GM23338 (cell line): Measurements from ENCODE around the gene AQP11. TPM values are rescaled to one million over a fixed set of nuclear protein-coding genes. Genes with fewer than 3 reads are reported as not detected.

Experiments
- ATAC-seq: fragments of 200-7000 bp; cut with Tn5 transposase; 3 replicates; pipeline ENCODE4 v1.9.1; 2020
- DNase-seq: peaks from one replicate; pipeline ENCODE4 v3.0.0-alpha.2; 2015; ENCODE audit warnings: low spot score
- H2AFZ ChIP-seq: fragments of 200-600 bp; sonication (generic); 2 replicates; pipeline ENCODE4 v1.8.0; 2016; ENCODE audit warnings: antibody characterized with exemption, mild to moderate bottlenecking, moderate library complexity
- H3F3A ChIP-seq: fragments of 200-600 bp; sonication (generic); replicated peaks from 2 replicates; pipeline ENCODE4 v1.8.0; 2017; ENCODE audit warnings: antibody characterized with exemption, mixed run types, low read depth
- H3K27ac ChIP-seq: fragments of 200-600 bp; sonication (generic); 2 replicates; pipeline ENCODE4 v1.6.1; 2016; ENCODE audit warnings: low read depth
- H3K27me3 ChIP-seq: fragments of 200-600 bp; sonication (generic); 2 replicates; pipeline ENCODE4 v1.8.0; 2016; ENCODE audit warnings: mild to moderate bottlenecking, mixed run types, moderate library complexity; ENCODE audit not compliant: insufficient read depth
- H3K36me3 ChIP-seq: fragments of 200-600 bp; sonication (generic); 2 replicates; pipeline ENCODE4 v1.8.0; 2016; ENCODE audit warnings: mild to moderate bottlenecking; ENCODE audit not compliant: insufficient read depth
- H3K4me1 ChIP-seq: fragments of 200-600 bp; sonication (generic); 2 replicates; pipeline ENCODE4 v1.8.0; 2016; ENCODE audit warnings: mild to moderate bottlenecking, moderate library complexity; ENCODE audit not compliant: insufficient read depth
- H3K4me2 ChIP-seq: fragments of 200-600 bp; sonication (generic); 2 replicates; pipeline ENCODE4 v1.7.1; 2017; ENCODE audit warnings: mixed run types
- H3K4me3 ChIP-seq: fragments of 200-600 bp; sonication (generic); 2 replicates; pipeline ENCODE4 v1.6.1; 2016; ENCODE audit warnings: mixed run types
- H3K79me2 ChIP-seq: fragments of 200-600 bp; sonication (generic); replicated peaks from 2 replicates; pipeline ENCODE4 v1.8.0; 2017; ENCODE audit warnings: mild to moderate bottlenecking; ENCODE audit not compliant: insufficient read depth
- H3K9me2 ChIP-seq: fragments of 200-600 bp; sonication (generic); 2 replicates; pipeline ENCODE4 v1.8.0; 2017; ENCODE audit not compliant: insufficient read depth
- H4K20me1 ChIP-seq: fragments of 200-600 bp; sonication (generic); replicated peaks from 2 replicates; pipeline ENCODE4 v1.8.0; 2017; ENCODE audit warnings: mild to moderate bottlenecking; ENCODE audit not compliant: insufficient read depth
- H3K27ac Mint-ChIP-seq: 2 replicates; pipeline ENCODE4 v1.8.0; 2020; ENCODE audit warnings: inconsistent platforms, mild to moderate bottlenecking, moderate library complexity, mixed read lengths
- H3K27me3 Mint-ChIP-seq: 3 replicates; pipeline ENCODE4 v1.8.0; 2022; ENCODE audit warnings: low read depth, mild to moderate bottlenecking, moderate library complexity, mixed read lengths, inconsistent platforms; ENCODE audit not compliant: insufficient read depth, poor library complexity
- H3K36me3 Mint-ChIP-seq: 3 replicates; pipeline ENCODE4 v1.8.0; 2021; ENCODE audit warnings: low read depth, mild to moderate bottlenecking, inconsistent platforms, moderate library complexity, mixed read lengths
- H3K4me1 Mint-ChIP-seq: 3 replicates; pipeline ENCODE4 v1.8.0; 2020; ENCODE audit warnings: mild to moderate bottlenecking, inconsistent platforms, mixed read lengths
- H3K4me3 Mint-ChIP-seq: 3 replicates; pipeline ENCODE4 v1.8.0; 2021; ENCODE audit warnings: moderate library complexity, mild to moderate bottlenecking, inconsistent platforms, mixed read lengths
- H3K9me3 Mint-ChIP-seq: 3 replicates; pipeline ENCODE4 v1.8.0; 2020; ENCODE audit warnings: moderate library complexity, mild to moderate bottlenecking, inconsistent platforms, mixed read lengths
- CREB1 ChIP-seq: fragments of 250-450 bp; sonication (Bioruptor Pico); IDR thresholded peaks from 2 replicates; pipeline ENCODE4 v1.5.0; 2020; ENCODE audit warnings: low read depth, mild to moderate bottlenecking, moderate library complexity
- CTCF ChIP-seq, 2 experiments: fragments of 200-600 bp in 1 of 2; sonication (generic) in 1 of 2; conservative IDR thresholded peaks; 2 replicates each; pipeline versions ENCODE4 v1.5.1 to v1.6.1; 2016 to 2017; ENCODE audit warnings: antibody characterized with exemption in 2 of 2, low read depth in 2 of 2, mild to moderate bottlenecking in 2 of 2, moderate library complexity in 1 of 2
- EZH2 ChIP-seq: fragments of 200-600 bp; sonication (generic); IDR thresholded peaks from one replicate; pipeline ENCODE4 v1.8.0; 2017; ENCODE audit warnings: antibody characterized with exemption, mild to moderate bottlenecking, low read depth; ENCODE audit not compliant: unreplicated experiment
- EZH2phosphoT487 ChIP-seq: fragments of 200-600 bp; sonication (generic); IDR thresholded peaks from one replicate; pipeline ENCODE4 v1.8.1; 2018; ENCODE audit warnings: antibody characterized with exemption; ENCODE audit not compliant: unreplicated experiment
- JUNB ChIP-seq: IDR thresholded peaks from one replicate; pipeline ENCODE4 v1.6.1; 2016; ENCODE audit warnings: antibody characterized with exemption; ENCODE audit not compliant: unreplicated experiment
- NANOG ChIP-seq: IDR thresholded peaks from 2 replicates; pipeline ENCODE4 v1.6.1; 2016; ENCODE audit warnings: antibody characterized with exemption, borderline replicate concordance
- POLR2AphosphoS5 ChIP-seq: IDR thresholded peaks from 2 replicates; pipeline ENCODE4 v1.6.1; 2016; ENCODE audit warnings: antibody characterized with exemption, low read depth
- STAT1 ChIP-seq: IDR thresholded peaks from one replicate; pipeline ENCODE4 v1.6.1; 2016; ENCODE audit warnings: antibody characterized with exemption; ENCODE audit not compliant: unreplicated experiment
- ZNF114 ChIP-seq: fragments of 250-450 bp; sonication (Bioruptor Pico); IDR thresholded peaks from 2 replicates; pipeline ENCODE4 v1.5.0; 2020; ENCODE audit warnings: mild to moderate bottlenecking, moderate library complexity
- ZNF331 ChIP-seq: fragments of 250-450 bp; sonication (Bioruptor Pico); IDR thresholded peaks from 2 replicates; pipeline ENCODE4 v1.5.0; 2020; ENCODE audit warnings: low read depth, mild to moderate bottlenecking, moderate library complexity
- polyA plus RNA-seq: library from polyadenylated mRNA; unstranded; fragments of >200 nt; fragmentation: Nextera tagmentation; extraction: Ambion mirVana; gene quantifications from 2 replicates; pipeline ENCODE4 v1.2.1, GENCODE V29; 2016
- total RNA-seq: library from RNA; depleted of rRNA; stranded (reverse); fragments of >200 nt; shearing (Covaris generic); gene quantifications from 2 replicates; pipeline ENCODE4 v1.2.3, GENCODE V29; 2014
- TF ChIP-seq, protein P1 (sequence below): IDR thresholded peaks from one replicate; pipeline ENCODE4 v1.6.1; 2018; ENCODE audit warnings: antibody characterized with exemption; ENCODE audit not compliant: unreplicated experiment
- TF ChIP-seq, protein P2 (sequence below): IDR thresholded peaks from 2 replicates; pipeline ENCODE4 v1.6.1; 2016; ENCODE audit warnings: antibody characterized with exemption

Gene AQP11
- total and polyA plus RNA-seq, 2 experiments from 2014 or later, result 1.8 to 3.4 TPM

DNA sequence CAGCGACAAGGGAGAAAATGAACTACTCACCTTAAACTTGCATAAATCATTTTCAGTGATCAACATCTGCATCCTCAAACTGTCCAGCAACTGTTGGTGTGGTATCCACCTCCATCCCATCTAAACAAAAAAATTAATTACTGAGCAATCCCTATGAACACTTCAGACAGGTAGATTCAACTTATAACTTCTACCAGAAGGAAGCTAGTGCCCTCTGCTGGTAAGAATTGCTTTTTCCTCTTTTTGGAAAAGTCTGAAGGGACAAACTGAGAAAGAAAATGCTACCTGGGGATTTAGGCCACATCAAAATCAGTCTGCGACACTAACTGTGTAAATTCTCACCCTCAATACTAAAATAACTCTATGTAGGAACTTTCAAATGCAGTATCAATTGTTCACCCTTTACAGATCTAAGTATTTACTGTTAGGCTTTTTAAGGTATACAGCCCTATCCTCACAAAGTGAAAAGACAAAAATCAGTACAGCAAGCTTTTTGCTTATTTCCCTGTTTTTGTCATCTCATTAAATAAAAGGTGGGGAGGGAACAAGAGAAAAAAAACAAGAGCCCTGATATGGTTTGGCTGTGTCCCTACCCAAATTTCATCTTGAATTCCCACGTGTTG is 29.9 kb downstream of the AQP11 start:
- Histone ChIP-seq H4K20me1 (no peaks in the 10 kb centered on the region), H3K9me2 (no peaks in the 10 kb centered on the region), H3K4me2 (no peak overlapping the region), H3K4me1 (no peaks in the 10 kb centered on the region), H3F3A (0 out of 2 replicates have a peak, but pooled peaks cover 3% of the 10 kb centered on the region), H3K27me3 (no peaks in the 10 kb centered on the region), H3K79me2 (no peaks in the 10 kb centered on the region), H3K4me3 (no peak overlapping the region), H3K27ac (no peak overlapping the region), H3K36me3 (peaks cover 54% of the 10 kb centered on the region), H2AFZ (no peak overlapping the region)
- no peaks in the 10 kb centered on the region for H3K4me1 Mint-ChIP-seq
- no peaks in the 10 kb centered on the region for H3K9me3 Mint-ChIP-seq
- TF ChIP-seq CTCF (conservative IDR thresholded peaks at IDR 0.05; ENCODE audit: low read depth in 2 of 2), result peak; percentile 72 to 95
- TF ChIP-seq JUNB, result no peak
- H3K36me3 Mint-ChIP-seq, result peaks cover 85% of the 10 kb centered on the region
- ATAC-seq (peak; percentile 50; the same call in 2 of the 3 replicates), DNase-seq (peak; percentile 92)
- no peaks in the 10 kb centered on the region for H3K27me3 Mint-ChIP-seq
- H3K27ac Mint-ChIP-seq, result no peak overlapping the region
- no peak overlapping the region for H3K4me3 Mint-ChIP-seq

DNA sequence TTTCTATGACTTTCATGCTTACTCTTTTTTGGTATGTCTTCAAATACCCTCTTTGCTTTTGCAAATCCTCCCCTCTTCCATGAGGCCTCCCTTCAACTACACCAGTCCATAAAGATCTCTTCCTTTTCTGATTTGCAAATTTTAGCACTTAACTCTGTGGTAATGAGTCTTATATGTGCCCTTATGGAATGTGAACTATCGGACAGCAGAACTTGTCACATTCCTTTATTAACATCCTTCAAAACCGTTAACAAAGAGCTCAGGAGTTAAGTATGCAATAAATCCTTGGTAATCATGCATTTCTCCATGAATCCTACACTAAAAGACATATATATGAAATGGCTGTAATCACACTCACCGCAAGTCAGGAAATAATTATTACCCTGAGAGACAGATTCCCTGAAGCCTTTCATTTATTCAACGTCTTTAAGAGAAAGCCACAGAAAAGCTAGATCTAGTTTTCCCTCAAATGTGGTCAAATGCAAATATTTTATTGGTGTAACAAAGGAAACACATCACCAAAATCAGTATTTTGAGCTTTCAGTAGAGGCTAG is 40.5 kb downstream of the AQP11 start:
- no peaks in the 10 kb centered on the region for H3K27me3 ChIP-seq
- no peak overlapping the region for H2AFZ ChIP-seq
- no peak overlapping the region for H3K4me3 ChIP-seq
- no peaks in the 10 kb centered on the region for H3K4me1 ChIP-seq
- peaks cover 13% of the 10 kb centered on the region for H4K20me1 ChIP-seq
- no peaks in the 10 kb centered on the region; the same call in 1 of the 3 replicates for H3K4me1 Mint-ChIP-seq
- no peaks in the 10 kb centered on the region for H3K36me3 ChIP-seq
- ATAC-seq (no peak), DNase-seq (no peak)
- peaks cover 77% of the 10 kb centered on the region for H3K79me2 ChIP-seq
- no peak overlapping the region for H3K27ac Mint-ChIP-seq
- H3K9me3 Mint-ChIP-seq, result no peaks in the 10 kb centered on the region
- H3K36me3 Mint-ChIP-seq, result peaks cover 42% of the 10 kb centered on the region
- no peaks in the 10 kb centered on the region for H3K27me3 Mint-ChIP-seq
- H3K4me2 ChIP-seq, result no peak overlapping the region
- H3K9me2 ChIP-seq, result no peaks in the 10 kb centered on the region
- H3K4me3 Mint-ChIP-seq, result no peak overlapping the region
- no peak overlapping the region for H3K27ac ChIP-seq
- H3F3A ChIP-seq, result 0 out of 2 replicates have a peak, but pooled peaks cover 2% of the 10 kb centered on the region
- TF ChIP-seq POLR2AphosphoS5 (no peak), NANOG (no peak), ZNF331 (CRISPR knock-in tag) (no peak), CTCF (conservative IDR thresholded peaks at IDR 0.05; ENCODE audit: low read depth in 2 of 2) (no peak), EZH2 (no peak), EZH2phosphoT487 (no peak), STAT1 (no peak), JUNB (no peak), ZNF114 (CRISPR knock-in tag) (no peak), CREB1 (CRISPR knock-in tag) (no peak)
- TF ChIP-seq, protein P1, sequence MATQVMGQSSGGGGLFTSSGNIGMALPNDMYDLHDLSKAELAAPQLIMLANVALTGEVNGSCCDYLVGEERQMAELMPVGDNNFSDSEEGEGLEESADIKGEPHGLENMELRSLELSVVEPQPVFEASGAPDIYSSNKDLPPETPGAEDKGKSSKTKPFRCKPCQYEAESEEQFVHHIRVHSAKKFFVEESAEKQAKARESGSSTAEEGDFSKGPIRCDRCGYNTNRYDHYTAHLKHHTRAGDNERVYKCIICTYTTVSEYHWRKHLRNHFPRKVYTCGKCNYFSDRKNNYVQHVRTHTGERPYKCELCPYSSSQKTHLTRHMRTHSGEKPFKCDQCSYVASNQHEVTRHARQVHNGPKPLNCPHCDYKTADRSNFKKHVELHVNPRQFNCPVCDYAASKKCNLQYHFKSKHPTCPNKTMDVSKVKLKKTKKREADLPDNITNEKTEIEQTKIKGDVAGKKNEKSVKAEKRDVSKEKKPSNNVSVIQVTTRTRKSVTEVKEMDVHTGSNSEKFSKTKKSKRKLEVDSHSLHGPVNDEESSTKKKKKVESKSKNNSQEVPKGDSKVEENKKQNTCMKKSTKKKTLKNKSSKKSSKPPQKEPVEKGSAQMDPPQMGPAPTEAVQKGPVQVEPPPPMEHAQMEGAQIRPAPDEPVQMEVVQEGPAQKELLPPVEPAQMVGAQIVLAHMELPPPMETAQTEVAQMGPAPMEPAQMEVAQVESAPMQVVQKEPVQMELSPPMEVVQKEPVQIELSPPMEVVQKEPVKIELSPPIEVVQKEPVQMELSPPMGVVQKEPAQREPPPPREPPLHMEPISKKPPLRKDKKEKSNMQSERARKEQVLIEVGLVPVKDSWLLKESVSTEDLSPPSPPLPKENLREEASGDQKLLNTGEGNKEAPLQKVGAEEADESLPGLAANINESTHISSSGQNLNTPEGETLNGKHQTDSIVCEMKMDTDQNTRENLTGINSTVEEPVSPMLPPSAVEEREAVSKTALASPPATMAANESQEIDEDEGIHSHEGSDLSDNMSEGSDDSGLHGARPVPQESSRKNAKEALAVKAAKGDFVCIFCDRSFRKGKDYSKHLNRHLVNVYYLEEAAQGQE, result no peak
- TF ChIP-seq, protein P2, sequence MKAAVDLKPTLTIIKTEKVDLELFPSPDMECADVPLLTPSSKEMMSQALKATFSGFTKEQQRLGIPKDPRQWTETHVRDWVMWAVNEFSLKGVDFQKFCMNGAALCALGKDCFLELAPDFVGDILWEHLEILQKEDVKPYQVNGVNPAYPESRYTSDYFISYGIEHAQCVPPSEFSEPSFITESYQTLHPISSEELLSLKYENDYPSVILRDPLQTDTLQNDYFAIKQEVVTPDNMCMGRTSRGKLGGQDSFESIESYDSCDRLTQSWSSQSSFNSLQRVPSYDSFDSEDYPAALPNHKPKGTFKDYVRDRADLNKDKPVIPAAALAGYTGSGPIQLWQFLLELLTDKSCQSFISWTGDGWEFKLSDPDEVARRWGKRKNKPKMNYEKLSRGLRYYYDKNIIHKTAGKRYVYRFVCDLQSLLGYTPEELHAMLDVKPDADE, result no peak
